Myocyte (in vitro differentiated cells): ENCODE measurements around the gene TBX6. TPM values are rescaled to one million over a fixed set of nuclear protein-coding genes. Genes with fewer than 3 reads are reported as not detected.
"Not testable (repeated sequence)": the region's sequence is repeated elsewhere in the genome, so short reads cannot be mapped to it uniquely, and the experiment has no call there.

Source experiments
- DNase-seq: peaks from one replicate; pipeline ENCODE4 v3.0.0-alpha.2; 2012; ENCODE audit warnings: low read depth
- polyA plus RNA-seq: library from polyadenylated mRNA; unstranded; fragments of >200 nt; gene quantifications from one replicate; pipeline ENCODE4 v1.2.1, GENCODE V29; 2012; ENCODE audit warnings: missing spikeins
- total RNA-seq: library from RNA; depleted of rRNA; stranded (reverse); fragments of >200 nt; gene quantifications from 2 replicates; pipeline ENCODE4 v1.2.3, GENCODE V29; 2014

The TBX6 gene, protein sequence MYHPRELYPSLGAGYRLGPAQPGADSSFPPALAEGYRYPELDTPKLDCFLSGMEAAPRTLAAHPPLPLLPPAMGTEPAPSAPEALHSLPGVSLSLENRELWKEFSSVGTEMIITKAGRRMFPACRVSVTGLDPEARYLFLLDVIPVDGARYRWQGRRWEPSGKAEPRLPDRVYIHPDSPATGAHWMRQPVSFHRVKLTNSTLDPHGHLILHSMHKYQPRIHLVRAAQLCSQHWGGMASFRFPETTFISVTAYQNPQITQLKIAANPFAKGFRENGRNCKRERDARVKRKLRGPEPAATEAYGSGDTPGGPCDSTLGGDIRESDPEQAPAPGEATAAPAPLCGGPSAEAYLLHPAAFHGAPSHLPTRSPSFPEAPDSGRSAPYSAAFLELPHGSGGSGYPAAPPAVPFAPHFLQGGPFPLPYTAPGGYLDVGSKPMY
- total RNA-seq: 0.45 and 1.4 TPM in 2 replicates
- 0.34 TPM for polyA plus RNA-seq

DNA sequence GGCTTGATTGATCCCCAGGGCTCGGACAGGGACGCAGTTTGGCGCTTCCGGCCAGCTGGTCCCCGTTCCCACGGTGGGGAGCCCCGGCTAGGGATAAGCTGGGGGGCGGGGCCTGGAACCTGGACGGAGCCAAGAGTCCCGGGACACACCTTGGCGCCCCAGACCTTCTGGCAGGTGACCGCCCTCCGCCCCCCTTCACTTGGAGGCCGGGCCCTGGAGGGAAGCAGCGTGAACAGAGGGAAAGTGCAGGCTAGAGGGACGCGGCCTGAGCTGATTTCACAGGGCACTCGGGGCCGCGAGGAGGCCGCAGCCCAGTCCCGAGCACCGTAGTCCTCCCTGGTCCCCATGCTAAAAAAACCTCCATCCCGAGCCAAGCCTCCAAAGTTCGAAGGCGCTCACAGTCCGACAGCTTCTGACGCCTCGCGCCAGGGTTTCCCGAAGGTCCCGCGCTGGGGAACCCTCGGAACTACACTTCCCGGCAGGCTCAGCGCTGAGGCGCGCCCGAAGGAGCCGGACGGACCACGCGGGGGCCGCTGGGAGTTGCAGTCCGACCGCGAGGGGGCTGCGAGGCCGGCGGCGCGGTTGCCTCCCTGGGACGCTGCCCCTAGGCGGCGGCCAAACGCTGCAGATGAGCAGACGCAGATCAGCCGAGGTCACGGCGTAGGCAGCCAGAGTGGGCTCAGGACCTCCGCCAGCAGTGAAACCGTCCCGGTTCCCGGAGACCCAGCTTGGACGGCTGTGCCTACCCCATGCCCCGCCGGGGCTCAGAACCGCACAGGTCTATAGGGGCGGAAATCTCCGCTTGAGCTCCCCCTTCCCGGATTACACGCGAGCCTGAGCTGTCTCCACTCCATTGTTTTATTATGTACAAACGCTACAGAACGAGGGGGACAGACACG, at the start of gene TBX6:
TSS of gene TBX6 (minus strand) at position 451 of the 899 bp plus-strand sequence. CDS start 731 bp downstream, outside the sequence.
- DNase-seq: peak; percentile 92

DNA sequence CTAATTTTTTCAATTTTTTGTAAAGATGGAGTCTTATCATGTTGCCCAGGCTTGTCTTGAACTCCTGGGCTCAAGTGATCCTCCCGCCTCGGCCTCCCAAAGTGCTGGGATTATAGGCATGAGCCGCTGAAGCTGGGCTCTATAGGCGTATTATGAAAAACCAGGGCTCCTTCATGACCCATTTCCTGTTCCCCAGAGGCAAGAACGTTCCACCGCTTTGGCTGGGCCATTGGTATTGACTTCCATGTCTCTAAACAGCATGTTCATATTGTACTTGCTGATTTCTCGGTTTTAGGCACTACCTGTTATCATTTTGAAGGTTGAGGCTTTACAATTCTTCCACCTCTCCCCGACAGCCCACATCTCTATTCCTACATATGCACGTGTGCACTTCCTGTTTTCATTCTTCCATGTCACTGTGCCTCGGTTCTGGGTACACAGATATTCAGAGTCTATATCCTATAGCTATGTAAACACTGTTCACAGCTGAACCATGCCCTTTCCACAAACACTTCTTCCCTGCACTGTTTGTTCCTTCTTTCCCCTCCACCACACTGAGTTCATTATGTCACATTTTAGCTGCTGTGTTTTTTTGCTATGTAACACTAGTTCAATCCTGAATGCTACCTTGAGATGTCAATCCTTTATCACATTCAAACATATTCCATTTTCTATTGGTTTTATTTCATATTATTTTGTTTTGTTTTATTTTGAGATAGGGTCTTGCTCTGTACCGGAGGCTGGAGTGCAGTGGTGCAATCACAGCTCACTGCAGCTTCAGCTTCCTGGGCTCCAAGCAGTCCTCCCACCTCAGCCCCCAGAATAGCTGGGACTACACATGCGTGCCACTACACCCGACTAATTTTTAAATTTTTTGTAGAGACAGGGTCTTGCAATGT, 48.1 kb upstream of the TBX6 start:
- no peak for DNase-seq

DNA sequence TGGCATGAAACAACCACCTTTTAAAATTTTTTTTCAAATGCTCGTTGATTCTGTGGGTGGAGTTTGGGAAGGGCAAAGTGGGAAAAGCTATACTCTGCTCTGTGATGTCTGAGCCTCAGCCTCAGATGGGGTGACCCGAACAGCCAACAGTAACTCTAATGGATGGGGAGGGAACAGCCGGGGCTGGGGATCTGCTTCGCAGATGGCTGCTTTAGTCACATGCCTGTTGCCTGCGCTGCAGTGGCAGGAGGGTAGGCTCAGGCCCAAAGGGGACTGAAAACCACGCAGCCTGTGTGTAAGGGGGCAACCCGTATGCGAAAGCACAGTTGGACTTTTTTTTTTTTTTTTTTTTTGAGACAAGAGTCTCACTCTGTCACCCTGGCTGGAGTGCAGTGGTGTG, 46.2 kb upstream of the TBX6 start:
- DNase-seq: no peak

DNA sequence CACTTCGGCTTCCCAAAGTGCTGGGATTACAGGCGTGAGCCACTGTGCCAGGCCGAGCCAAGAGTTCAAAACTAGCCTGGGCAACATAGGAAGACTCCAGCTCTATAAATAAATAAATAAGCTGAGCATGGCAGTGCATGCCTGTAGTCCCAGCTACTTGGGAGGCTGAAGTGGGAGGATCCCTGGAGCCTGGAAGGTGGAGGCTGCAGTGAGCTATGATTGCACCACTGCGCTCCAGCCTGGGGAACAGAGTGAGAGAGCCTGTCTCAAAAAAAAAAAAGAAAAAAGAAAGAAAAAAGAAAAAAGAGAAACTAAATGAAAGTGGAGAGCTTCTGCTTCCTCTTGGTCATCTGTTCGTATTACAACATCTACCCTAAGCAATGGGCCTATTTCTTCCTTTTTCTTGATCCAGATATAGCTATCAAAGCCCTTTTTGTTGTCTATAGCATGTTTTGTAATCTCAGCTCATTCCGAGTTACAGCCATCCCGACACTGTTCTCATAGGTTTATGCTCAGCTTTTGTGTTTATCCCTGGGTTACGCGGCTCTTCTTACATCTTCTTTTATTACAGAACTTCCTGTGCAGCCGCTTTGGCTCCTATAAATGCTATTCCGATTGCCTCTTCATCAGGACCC, 45.4 kb upstream of the TBX6 start:
- DNase-seq: no peak

DNA sequence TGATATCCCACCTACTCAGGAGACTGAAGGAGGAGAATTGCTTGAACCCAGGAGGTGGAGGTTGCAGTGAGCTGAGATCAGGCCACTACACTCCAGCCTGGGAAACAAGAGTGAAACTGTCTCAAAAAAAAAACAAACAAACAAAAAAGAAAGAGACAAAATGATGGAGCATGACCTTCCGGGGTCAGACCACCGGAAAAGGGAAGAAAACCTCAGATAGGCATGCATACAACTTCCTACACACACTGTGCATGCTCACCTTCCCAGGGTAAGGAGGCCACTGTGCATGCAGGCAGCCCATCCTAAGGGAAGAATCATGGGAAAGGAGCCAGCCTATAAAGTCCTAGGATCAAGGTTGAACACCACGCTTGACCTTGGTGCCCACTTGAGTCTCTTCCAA, 40.9 kb upstream of the TBX6 start:
- DNase-seq: no peak

DNA sequence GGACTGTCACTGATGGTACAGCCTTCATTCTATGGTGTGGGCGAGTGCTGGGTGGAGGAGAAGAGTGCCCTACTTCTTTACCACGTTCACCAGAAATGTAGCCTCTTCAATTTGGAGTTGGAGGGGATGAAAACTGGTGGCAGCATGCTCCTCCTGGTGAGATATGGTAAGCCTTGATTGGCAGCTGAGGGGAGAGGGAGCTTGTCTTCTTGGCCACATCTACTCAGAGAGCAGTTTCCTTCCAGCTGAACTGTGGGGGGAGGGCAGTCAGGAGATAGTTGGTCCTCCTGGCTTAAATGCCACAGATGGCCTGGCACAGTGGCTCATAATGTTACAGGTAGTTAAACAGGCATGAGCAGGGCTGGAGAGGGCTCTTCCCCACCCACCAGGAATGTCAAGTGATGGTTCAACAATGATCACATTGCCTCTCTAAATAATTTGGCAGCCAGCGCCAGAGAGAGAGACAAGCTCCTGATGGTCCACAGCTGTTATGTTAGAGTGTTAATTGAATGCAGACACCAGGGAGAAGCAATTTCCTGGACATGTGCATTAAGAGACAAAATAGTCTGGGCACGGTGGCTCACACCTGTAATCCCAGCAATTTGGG, 40.2 kb upstream of the TBX6 start:
- no peak for DNase-seq

DNA sequence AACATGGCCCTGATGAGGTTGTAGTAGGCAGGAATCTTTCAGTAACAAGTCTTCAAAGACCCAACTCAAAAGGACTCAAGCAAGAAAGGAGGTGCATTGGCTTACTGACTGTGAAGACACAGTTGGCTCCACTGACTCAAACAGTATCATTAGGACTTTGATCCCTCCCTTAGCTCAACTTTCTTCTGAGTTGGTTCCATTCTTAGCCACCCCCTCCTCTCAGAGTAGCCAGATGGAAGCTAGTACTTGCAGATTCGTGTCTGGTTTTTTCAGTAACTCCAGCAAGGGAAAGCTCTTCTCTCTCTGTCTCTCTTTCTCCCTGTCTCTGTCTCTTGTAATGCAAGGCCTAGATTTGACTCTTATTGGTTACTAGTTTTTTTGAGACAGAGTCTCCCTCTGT, 36.3 kb upstream of the TBX6 start:
- DNase-seq: no peak

DNA sequence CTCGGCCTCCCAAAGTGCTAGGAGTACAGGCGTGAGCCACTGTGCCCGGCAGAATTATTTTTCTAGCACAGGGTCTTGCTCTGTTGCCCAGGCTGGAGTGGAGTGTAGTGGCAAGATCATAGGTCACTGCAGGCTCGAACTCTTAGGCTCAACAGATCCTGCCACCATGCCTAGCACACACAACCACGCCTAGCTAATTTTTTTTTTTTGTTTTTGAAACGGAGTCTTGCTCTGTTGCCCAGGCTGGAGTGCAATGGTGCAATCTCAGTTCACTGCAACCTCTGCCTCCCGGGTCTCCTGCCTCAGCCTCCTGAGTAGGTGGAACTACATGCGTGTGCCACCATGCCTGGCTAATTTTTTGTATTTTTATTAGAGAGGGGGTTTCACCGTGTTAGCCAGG, 34.0 kb upstream of the TBX6 start:
- not testable (repeated sequence) for DNase-seq

DNA sequence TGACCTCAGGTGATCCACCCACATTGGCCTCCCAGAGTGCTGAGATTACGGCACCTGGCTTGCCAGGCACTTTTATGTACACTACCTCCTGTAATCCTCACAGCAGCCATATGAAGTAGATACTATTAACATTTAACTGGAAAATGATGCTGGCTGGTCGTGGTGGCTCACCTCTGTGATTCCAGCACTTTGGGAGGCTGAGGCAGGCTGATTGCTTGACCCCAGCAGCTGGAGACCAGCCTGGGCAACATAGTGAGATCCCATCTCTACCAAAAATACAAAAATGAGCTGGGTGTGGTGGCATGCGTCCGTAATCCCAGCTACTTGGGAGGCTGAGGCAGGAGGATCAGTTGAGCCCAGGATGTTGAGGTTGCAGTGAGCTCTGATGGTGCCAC, 33.3 kb upstream of the TBX6 start:
- DNase-seq: no peak

DNA sequence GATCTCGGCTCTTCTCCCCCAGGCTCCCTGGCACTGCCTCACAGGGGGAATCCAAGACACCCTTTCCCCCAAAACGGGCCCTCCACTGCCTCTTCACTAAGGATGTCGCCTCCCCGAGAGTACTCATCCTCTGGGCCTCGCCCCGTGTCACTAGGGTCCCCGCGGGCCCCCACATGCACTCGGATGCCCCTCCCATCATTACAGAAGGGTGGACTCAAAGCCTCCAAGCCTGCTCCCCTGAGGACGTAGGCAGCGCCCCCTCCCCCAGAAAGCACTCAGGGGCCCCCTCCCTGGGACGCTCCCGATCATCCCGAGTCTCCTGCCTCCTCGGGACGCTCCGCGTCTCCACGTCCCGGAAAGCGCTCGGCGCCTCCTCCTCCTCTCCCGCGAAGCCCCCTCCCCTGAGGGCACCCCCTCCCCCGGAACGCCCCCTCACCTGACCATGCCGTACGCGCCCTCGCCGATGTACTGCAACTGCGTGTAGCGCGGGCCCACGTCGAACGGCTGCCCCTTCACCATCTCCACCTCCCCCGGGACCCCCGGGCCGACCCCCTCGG, 31.0 kb upstream of the TBX6 start:
- no peak for DNase-seq

DNA sequence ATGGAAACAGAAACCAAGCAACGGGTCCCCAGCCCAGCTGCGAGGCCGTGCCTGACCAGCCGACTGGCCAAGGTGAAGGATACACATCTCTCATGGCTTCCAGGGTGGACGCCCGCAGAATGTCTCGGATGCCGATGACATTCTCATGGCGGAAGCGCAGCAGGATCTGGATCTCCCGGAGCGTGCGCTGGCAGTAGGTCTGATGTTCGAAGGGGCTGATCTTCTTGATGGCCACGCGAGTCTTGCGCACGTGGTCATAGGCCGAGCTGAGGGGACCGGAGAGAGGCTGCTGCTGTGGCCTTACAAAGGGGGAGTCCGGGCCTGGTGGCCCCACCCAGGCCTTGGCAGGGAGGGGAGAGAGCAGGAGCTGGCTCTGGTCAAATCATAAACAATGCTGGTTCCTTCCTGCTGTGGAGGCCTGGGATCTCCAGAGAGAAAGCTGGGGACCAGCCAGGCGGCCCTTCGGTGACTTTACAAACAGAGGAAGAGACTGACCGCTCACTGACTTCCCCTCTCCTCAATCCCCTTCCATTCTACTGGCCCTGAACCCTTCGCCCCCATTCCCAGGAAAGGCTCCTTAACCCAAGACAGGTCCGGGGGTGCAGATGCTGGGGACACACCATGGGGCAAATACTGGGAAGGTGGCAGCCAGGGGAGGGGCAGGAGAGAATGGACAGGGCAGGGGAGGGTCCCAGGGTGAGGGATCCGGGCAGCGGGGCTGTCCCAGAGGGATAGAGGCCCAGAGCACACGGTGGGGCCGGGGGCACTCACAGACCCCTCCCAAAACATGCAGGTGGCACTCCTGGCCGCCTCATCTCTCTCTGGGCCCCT, 30.2 kb upstream of the TBX6 start:
- DNase-seq: no peak

DNA sequence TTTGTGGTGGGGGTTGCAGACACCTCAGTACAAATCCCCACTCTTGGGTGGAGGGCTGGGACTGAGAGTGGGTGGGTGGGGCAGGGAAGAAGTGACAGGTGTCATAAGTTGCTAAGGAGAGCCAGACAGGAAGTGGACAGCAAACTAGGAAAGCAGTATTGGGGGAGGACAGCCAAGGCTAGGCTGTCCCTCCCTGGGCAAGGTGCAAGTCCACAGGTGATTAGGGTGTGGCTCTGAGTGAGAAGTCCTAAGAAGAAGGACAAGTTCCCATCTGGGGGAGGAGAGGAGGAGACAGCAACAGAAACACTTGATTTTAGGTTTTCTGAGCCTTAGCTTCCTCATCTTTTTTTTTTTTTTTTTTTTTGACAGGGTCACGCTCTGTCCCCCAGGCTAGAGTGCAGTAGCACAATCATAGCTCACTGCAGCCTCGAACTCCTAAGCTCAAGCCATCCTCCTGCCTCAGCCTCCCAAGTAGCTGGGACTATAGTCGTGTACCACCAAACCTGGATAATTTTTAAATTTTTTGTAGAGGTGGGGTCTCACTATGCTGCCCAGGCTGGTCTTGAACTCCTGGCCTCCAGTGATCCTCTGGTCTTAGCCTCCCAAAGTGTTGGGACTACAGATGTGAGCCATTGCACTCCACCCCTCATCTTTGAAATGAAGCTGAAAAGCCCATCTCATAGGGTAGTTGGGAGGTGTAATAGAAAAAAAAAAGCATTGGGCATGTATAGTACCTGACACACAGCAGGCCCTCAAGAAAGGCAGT, 28.8 kb upstream of the TBX6 start:
- no peak for DNase-seq

DNA sequence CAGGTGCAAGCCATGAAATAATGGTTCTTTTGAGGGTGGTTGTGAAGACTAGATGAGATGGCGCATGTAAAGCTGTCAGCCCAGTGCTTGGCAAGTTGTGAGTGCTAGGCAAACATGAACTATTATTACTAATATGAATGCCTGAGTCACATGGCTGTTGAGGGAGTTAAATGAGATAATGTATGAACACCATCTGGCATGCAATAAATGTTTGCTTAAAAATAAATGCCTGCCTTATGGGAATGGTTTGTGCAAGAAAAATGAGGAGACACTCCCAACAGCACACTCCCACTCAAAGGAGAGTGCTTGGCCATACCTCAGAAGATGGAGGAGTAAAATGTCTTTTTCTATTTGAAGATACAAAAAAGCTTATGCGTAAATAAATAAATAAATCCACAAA, 27.7 kb upstream of the TBX6 start:
- DNase-seq: no peak

DNA sequence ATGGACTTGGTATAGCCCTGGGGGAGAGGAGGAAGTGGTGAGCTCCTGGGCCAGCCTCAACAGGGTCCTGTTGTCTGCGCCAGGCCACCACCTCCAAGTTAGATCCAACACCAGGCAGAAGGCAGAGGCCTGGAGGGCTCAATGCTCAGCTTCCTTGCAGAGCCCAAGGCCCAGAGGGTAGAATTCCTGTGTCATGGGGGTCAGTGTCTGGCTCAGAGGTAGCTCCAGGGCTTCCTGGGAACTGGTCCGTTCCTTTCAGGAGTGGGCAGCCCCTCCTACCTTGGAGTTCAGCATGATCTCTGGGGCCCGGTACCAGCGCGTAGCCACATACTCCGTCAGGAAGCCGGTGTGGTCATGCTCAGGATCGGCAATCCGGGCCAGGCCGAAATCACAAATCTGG, 26.0 kb upstream of the TBX6 start:
- DNase-seq: no peak

DNA sequence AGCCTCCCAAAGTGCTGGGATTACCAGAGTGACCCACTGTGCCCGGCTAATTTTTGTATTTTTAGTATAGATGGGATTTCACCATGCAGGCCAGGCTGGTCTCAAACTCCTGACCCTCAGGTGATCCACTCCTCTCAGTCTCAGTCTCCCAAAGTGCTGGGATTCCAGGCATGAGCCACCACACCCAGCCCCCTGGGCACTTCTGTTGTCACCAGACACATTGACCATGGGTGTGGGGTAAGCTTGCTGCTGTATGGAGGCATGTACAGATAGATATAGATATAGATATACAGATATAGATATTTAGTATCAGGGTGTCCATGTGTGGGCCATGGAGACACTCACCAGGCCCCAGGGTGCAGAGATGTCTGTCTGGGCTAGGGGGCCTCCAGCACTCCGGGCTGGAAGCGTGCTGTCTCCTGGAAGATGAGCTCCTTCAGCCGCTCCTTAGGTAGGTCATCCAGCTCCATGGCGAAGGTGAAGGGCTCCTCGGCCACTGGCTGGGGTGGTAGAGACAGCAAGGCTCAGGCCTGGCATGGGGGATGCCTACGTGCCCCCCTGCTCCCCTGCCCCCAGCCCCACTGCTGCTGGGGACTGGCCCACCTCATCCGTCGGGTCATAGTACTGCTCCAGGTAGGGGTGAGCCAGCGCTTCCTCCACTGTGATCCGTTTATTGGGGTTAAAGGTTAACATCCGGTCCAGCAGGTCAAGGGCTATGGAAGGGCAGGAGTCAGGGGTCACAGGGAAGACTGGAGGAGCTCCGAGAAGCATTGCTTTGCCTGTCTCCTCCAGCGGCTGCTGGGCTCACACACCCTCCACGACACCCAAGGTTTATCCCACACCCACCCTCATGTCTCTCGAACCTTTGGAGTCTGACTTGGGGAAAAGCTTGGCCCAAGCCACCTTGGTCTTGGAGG, 24.8 kb upstream of the TBX6 start:
- DNase-seq: no peak

DNA sequence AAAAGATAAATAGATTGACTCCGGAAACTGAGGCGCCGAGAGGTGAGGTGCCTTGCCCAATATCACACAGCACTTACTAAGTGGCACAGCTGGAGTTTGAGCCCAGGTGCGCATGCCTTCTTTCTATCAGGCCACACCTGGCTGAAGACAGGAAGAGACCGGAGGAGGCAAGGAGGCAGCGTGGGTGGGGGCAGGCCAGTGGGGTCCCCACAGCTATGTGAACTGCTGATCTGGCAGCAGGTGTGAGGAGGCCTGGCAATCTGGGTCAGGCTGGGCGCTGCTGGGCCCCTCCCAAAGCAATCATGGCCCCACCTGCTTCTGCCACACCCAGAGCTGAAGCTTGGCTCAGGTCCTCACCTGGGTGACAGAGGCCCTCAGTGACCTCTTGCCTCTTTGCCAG, 23.5 kb upstream of the TBX6 start:
- DNase-seq: no peak

DNA sequence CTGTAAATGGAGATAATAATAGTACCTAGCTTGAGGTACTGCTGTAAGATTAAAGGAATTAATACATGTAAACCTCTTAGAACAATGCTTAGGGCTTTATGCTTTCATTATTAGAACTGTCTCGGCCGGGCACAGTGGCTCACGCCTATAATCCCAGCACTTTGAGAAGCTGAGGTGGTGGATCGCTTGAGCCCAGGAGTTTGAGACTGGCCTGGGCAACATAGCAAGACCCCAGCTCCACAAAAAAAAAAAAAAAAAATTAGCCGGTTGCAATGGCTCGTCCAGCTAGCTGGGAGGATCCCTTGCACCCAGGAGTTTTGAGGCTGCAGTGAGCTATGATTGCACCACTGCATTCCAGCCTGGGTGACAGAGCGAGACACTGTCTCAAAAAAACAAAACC, 23.1 kb upstream of the TBX6 start:
- DNase-seq: not testable (repeated sequence)
